SK-N-SH (cell line): ENCODE results near the gene PRKG1. TPM values are rescaled to one million over a fixed set of nuclear protein-coding genes. Genes with fewer than 3 reads are reported as not detected.

Experiments used
- CTCF ChIA-PET: fragments of 300-600, 350-600 bp; formaldehyde crosslinking; extraction: SDS; loops from one replicate; lab custom pipeline; 2021; lab: Yijun Ruan, JAX
- POLR2A ChIA-PET: fragments of 350-600 bp; sonication (Branson Sonifier 250); formaldehyde crosslinking; extraction: SDS; loops from one replicate; lab custom pipeline; 2020; ENCODE audit warnings: antibody characterized with exemption, inconsistent platforms; lab: Yijun Ruan, JAX
- DNase-seq: peaks from one replicate; pipeline ENCODE4 v3.0.0; 2012
- H2AFZ ChIP-seq: fragments of 200-600 bp; sonication (generic); 2 replicates; pipeline ENCODE4 v1.8.1; 2016; ENCODE audit warnings: antibody characterized with exemption, mild to moderate bottlenecking, low read depth
- H3F3A ChIP-seq: fragments of 200-600 bp; sonication (generic); replicated peaks from 2 replicates; pipeline ENCODE3; 2016; ENCODE audit warnings: antibody characterized with exemption, mild to moderate bottlenecking; ENCODE audit not compliant: insufficient read depth
- H3K27ac ChIP-seq, 2 experiments: fragments of 200-500 bp in 1 of 2; fragments of 200-600 bp in 1 of 2; sonication (Bioruptor generic) in 1 of 2; sonication (generic), shearing (Covaris generic) in 1 of 2; 2 replicates each; pipeline versions ENCODE4 v1.5.1 to v1.6.1; 2014 to 2016; ENCODE audit warnings: low read depth in 2 of 2, inconsistent platforms in 1 of 2, low read length in 1 of 2, mild to moderate bottlenecking in 1 of 2, mixed read lengths in 1 of 2
- H3K27me3 ChIP-seq: fragments of 200-600 bp; sonication (generic), shearing (Covaris generic); 2 replicates; pipeline ENCODE4 v1.6.1; 2016; ENCODE audit warnings: mixed run types; ENCODE audit not compliant: insufficient read depth
- H3K36me3 ChIP-seq, 2 experiments: fragments of 200-500 bp in 1 of 2; fragments of 200-600 bp in 1 of 2; sonication (Bioruptor generic) in 1 of 2; sonication (generic) in 1 of 2; replicated peaks in 1 of 2; 2 replicates each; pipeline versions ENCODE3 to v1.5.1; 2014 to 2016; ENCODE audit warnings: low read length in 1 of 2, mild to moderate bottlenecking in 1 of 2; ENCODE audit not compliant: insufficient read depth in 2 of 2, control insufficient read depth in 1 of 2
- H3K4me1 ChIP-seq, 2 experiments: fragments of 200-500 bp in 1 of 2; fragments of 200-600 bp in 1 of 2; sonication (Bioruptor generic) in 1 of 2; sonication (generic), shearing (Covaris generic) in 1 of 2; 2 replicates each; pipeline versions ENCODE4 v1.5.1 to v1.6.1; 2014 to 2016; ENCODE audit warnings: low read depth in 1 of 2, low read length in 1 of 2, mixed run types in 1 of 2; ENCODE audit not compliant: insufficient read depth in 2 of 2, control insufficient read depth in 1 of 2
- H3K4me2 ChIP-seq: fragments of 200-600 bp; sonication (generic), shearing (Covaris generic); 2 replicates; pipeline ENCODE4 v1.6.1; 2017; ENCODE audit warnings: mixed run types
- H3K4me3 ChIP-seq, 2 experiments: fragments of 200-500 bp in 1 of 2; fragments of 200-600 bp in 1 of 2; sonication (Bioruptor generic) in 1 of 2; sonication (generic), shearing (Covaris generic) in 1 of 2; 2 replicates each; pipeline versions ENCODE4 v1.5.1 to v1.8.1; 2014 to 2016; ENCODE audit warnings: low read depth in 2 of 2, inconsistent platforms in 1 of 2, low read length in 1 of 2, mild to moderate bottlenecking in 1 of 2, mixed read lengths in 1 of 2, moderate library complexity in 1 of 2
- H3K79me2 ChIP-seq: fragments of 200-600 bp; sonication (generic); 2 replicates; pipeline ENCODE4 v1.8.1; 2017; ENCODE audit warnings: mild to moderate bottlenecking; ENCODE audit not compliant: insufficient read depth
- H3K9ac ChIP-seq: fragments of 200-600 bp; sonication (generic); 2 replicates; pipeline ENCODE4 v1.6.1; 2017; ENCODE audit warnings: mixed run types
- H3K9me2 ChIP-seq: fragments of 200-600 bp; sonication (generic); 2 replicates; pipeline ENCODE4 v1.6.1; 2017; ENCODE audit warnings: mixed run types
- H3K9me3 ChIP-seq: fragments of 200-600 bp; sonication (generic); 2 replicates; pipeline ENCODE4 v1.6.1; 2017; ENCODE audit warnings: mixed run types, mild to moderate bottlenecking, moderate library complexity
- H4K20me1 ChIP-seq: fragments of 200-600 bp; sonication (generic); 2 replicates; pipeline ENCODE4 v1.6.1; 2017; ENCODE audit warnings: mild to moderate bottlenecking, mixed run types; ENCODE audit not compliant: insufficient read depth
- ELF1 ChIP-seq: IDR thresholded peaks from 2 replicates; pipeline ENCODE4 v1.4.0; 2012
- EZH2phosphoT487 ChIP-seq: fragments of 200-600 bp; sonication (generic); IDR thresholded peaks from 2 replicates; pipeline ENCODE4 v1.6.1; 2017; ENCODE audit warnings: low read depth, mixed run types, mild to moderate bottlenecking, antibody characterized with exemption, moderate library complexity, borderline replicate concordance
- FOXJ3 ChIP-seq: sonication (generic); formaldehyde crosslinking; IDR thresholded peaks from 2 replicates; pipeline ENCODE4 v1.5.1; 2020; ENCODE audit warnings: mild to moderate bottlenecking, missing genetic modification reagents
- JUND ChIP-seq: IDR thresholded peaks from 2 replicates; pipeline ENCODE4 v1.4.0; 2012
- NFIC ChIP-seq: IDR thresholded peaks from 2 replicates; pipeline ENCODE4 v1.4.0; 2012; ENCODE audit warnings: borderline replicate concordance
- PBX3 ChIP-seq: IDR thresholded peaks from 2 replicates; pipeline ENCODE4; 2012
- RCOR1 ChIP-seq: fragments of 150-350 bp; IDR thresholded peaks from 2 replicates; pipeline ENCODE4 v1.6.1; 2017; ENCODE audit warnings: antibody characterized with exemption, low read length
- RFX5 ChIP-seq: IDR thresholded peaks from 2 replicates; pipeline ENCODE4 v1.6.1; 2012; ENCODE audit warnings: mild to moderate bottlenecking, improper control_type of control experiment, low read length
- SIN3A ChIP-seq: IDR thresholded peaks from 2 replicates; pipeline ENCODE4 v1.6.1; 2012; ENCODE audit warnings: low read depth, mild to moderate bottlenecking, low read length, moderate library complexity, borderline replicate concordance
- TAF1 ChIP-seq: IDR thresholded peaks from 2 replicates; pipeline ENCODE4 v1.6.1; 2012; ENCODE audit warnings: low read depth, mild to moderate bottlenecking, low read length, moderate library complexity, borderline replicate concordance
- TCF12 ChIP-seq: IDR thresholded peaks from 2 replicates; pipeline ENCODE4 v1.4.0; 2012
- YY1 ChIP-seq: IDR thresholded peaks from 2 replicates; pipeline ENCODE4 v1.4.0; 2012; ENCODE audit warnings: low read depth, mild to moderate bottlenecking
- WGBS: methylation state at CpG from one replicate; pipeline ENCODE4 v1.1.6; 2017; ENCODE audit warnings: low lambda C conversion rate; 5-methylcytosine and 5-hydroxymethylcytosine counted together
- polyA plus RNA-seq, 3 experiments: library from polyadenylated mRNA; depleted of rRNA; stranded (reverse); fragments of >200 nt; gene quantifications; 2 replicates each; pipeline ENCODE4 v1.2.3, GENCODE V29; 2012
- TF ChIP-seq, protein P1 (sequence below): fragments of 150-350 bp; IDR thresholded peaks from 2 replicates; pipeline ENCODE4 v1.6.1; 2017; ENCODE audit warnings: antibody characterized with exemption, low read length, low read depth, borderline replicate concordance
- TF ChIP-seq, protein P2 (sequence below): fragments of 200-600 bp; sonication (generic); IDR thresholded peaks from 2 replicates; pipeline ENCODE4 v1.6.1; 2017; ENCODE audit warnings: antibody characterized with exemption, mild to moderate bottlenecking, moderate library complexity
- TF ChIP-seq, protein P3 (sequence below): IDR thresholded peaks from 2 replicates; pipeline ENCODE4 v1.4.0; 2012; ENCODE audit warnings: low read depth, borderline replicate concordance
- TF ChIP-seq, protein P4 (sequence below): IDR thresholded peaks from 2 replicates; pipeline ENCODE4 v1.4.0; 2012; ENCODE audit warnings: low read depth, borderline replicate concordance

PRKG1 gene
- polyA plus RNA-seq, 1 of the 3 experiments (the other 2 are of a cell fraction), result 4.1 TPM

DNA sequence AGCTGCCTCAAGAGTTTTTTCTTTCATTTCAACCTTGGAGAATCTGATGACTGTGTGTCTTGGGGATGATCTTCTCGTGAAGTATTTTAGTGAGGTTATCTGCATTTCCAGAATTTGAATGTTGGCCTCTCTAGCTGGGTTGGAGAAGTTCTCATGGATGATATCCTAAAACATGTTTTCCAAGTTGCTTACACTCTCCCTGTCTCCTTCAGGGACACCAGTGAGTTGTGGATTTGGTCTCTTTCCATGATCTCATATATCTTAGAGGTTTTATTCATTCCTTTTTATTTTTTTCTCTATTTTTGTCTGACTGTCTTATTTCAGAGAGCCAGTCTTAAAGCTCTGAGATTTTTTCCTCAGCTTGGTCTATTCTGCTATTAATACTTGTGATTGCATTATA, 907.4 kb downstream of the PRKG1 start:
- 31% methylated on average over 1 of the region's 1 CpG for WGBS
- H3K79me2 ChIP-seq, result no peaks in the 10 kb centered on the region
- no peaks in the 10 kb centered on the region for H4K20me1 ChIP-seq
- CTCF ChIA-PET, result interaction anchor here (0.8 kb wide), 1 partner anchor 27 kb away, joined by 3 read pairs; no protein-coding TSS in a partner anchor
- H3K27me3 ChIP-seq, result no peaks in the 10 kb centered on the region
- no peaks in the 10 kb centered on the region for H3F3A ChIP-seq
- POLR2A ChIA-PET, result no interaction called here
- TF ChIP-seq TCF12, result no peak
- TF ChIP-seq, protein P1, sequence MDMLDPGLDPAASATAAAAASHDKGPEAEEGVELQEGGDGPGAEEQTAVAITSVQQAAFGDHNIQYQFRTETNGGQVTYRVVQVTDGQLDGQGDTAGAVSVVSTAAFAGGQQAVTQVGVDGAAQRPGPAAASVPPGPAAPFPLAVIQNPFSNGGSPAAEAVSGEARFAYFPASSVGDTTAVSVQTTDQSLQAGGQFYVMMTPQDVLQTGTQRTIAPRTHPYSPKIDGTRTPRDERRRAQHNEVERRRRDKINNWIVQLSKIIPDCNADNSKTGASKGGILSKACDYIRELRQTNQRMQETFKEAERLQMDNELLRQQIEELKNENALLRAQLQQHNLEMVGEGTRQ, result no peak
- no peak for TF ChIP-seq RFX5
- no peak for TF ChIP-seq EZH2phosphoT487
- TF ChIP-seq, protein P2, sequence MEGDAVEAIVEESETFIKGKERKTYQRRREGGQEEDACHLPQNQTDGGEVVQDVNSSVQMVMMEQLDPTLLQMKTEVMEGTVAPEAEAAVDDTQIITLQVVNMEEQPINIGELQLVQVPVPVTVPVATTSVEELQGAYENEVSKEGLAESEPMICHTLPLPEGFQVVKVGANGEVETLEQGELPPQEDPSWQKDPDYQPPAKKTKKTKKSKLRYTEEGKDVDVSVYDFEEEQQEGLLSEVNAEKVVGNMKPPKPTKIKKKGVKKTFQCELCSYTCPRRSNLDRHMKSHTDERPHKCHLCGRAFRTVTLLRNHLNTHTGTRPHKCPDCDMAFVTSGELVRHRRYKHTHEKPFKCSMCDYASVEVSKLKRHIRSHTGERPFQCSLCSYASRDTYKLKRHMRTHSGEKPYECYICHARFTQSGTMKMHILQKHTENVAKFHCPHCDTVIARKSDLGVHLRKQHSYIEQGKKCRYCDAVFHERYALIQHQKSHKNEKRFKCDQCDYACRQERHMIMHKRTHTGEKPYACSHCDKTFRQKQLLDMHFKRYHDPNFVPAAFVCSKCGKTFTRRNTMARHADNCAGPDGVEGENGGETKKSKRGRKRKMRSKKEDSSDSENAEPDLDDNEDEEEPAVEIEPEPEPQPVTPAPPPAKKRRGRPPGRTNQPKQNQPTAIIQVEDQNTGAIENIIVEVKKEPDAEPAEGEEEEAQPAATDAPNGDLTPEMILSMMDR, result no peak
- TF ChIP-seq NFIC, result no peak
- TF ChIP-seq JUND, result no peak
- no peak for TF ChIP-seq YY1
- no peak for TF ChIP-seq FOXJ3 (CRISPR knock-in tag)
- no peak for TF ChIP-seq PBX3
- TF ChIP-seq TAF1, result no peak
- TF ChIP-seq RCOR1, result no peak
- TF ChIP-seq SIN3A, result no peak
- no peaks in the 10 kb centered on the region for H3K9me3 ChIP-seq
- H3K9ac ChIP-seq, result no peak overlapping the region
- H3K4me1 ChIP-seq, result no peaks in the 10 kb centered on the region; a peak in 2 of 4 replicates
- H3K9me2 ChIP-seq, result no peaks in the 10 kb centered on the region
- no peak overlapping the region for H3K27ac ChIP-seq
- no peak for DNase-seq
- no peak overlapping the region for H2AFZ ChIP-seq
- H3K4me2 ChIP-seq, result no peak overlapping the region
- no peak overlapping the region for H3K4me3 ChIP-seq
- no peaks in the 10 kb centered on the region for H3K36me3 ChIP-seq

DNA sequence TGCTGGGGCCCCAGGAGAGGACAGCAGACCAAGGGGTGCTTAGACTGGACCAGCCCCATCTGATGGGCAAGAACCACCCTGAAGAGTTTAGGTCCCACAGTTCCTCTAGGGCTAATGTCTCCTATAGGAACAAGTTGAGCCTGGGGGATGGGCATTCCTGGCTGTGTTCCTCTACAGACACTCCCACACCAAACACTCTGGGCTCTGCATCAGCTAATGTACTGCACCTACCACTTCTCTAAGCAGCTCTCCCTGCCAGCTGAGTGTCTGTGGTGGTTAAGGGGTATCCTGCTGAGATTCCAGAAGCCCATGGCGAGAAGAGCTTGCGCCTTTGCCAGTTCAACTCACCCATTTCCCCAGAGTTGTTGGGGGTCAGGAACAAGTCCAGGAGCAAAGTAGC, 909.2 kb downstream of the PRKG1 start:
- Histone ChIP-seq H3K9ac (no peak overlapping the region), H3K27ac (no peak overlapping the region), H2AFZ (no peak overlapping the region), H3K9me2 (no peaks in the 10 kb centered on the region), H3K4me1 (no peaks in the 10 kb centered on the region; a peak in 2 of 4 replicates), H3K4me2 (no peak overlapping the region), H3K9me3 (no peaks in the 10 kb centered on the region), H3K36me3 (no peaks in the 10 kb centered on the region), H3K79me2 (no peaks in the 10 kb centered on the region), H4K20me1 (no peaks in the 10 kb centered on the region), H3F3A (no peaks in the 10 kb centered on the region), H3K27me3 (no peaks in the 10 kb centered on the region), H3K4me3 (no peak overlapping the region)
- DNase-seq, result no peak
- 80% methylated on average over 1 of the region's 2 CpGs for WGBS
- ChIA-PET POLR2A (no interaction called here), CTCF (interaction anchor here (1.8 kb wide), 1 partner anchor 21 kb away, joined by 9 read pairs; no protein-coding TSS in a partner anchor)
- TF ChIP-seq, protein P3, sequence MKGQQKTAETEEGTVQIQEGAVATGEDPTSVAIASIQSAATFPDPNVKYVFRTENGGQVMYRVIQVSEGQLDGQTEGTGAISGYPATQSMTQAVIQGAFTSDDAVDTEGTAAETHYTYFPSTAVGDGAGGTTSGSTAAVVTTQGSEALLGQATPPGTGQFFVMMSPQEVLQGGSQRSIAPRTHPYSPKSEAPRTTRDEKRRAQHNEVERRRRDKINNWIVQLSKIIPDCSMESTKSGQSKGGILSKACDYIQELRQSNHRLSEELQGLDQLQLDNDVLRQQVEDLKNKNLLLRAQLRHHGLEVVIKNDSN, result no peak
- TF ChIP-seq, protein P1, result no peak
- TF ChIP-seq TAF1 (no peak), FOXJ3 (CRISPR knock-in tag) (no peak), RFX5 (no peak), ELF1 (no peak), JUND (no peak), RCOR1 (no peak)
- TF ChIP-seq, protein P4, sequence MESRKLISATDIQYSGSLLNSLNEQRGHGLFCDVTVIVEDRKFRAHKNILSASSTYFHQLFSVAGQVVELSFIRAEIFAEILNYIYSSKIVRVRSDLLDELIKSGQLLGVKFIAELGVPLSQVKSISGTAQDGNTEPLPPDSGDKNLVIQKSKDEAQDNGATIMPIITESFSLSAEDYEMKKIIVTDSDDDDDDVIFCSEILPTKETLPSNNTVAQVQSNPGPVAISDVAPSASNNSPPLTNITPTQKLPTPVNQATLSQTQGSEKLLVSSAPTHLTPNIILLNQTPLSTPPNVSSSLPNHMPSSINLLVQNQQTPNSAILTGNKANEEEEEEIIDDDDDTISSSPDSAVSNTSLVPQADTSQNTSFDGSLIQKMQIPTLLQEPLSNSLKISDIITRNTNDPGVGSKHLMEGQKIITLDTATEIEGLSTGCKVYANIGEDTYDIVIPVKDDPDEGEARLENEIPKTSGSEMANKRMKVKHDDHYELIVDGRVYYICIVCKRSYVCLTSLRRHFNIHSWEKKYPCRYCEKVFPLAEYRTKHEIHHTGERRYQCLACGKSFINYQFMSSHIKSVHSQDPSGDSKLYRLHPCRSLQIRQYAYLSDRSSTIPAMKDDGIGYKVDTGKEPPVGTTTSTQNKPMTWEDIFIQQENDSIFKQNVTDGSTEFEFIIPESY, result no peak
